CD4-positive, CD25-positive, alpha-beta regulatory T cell (primary cell): ENCODE data around the gene SDCCAG8. TPM values are rescaled to one million over a fixed set of nuclear protein-coding genes. Genes with fewer than 3 reads are reported as not detected.

ENCODE experiments used
- ATAC-seq, 2 donors: fragments of 150-1000 bp; cut with Tn5 transposase; one replicate each; pipeline ENCODE4 v1.10.0; 2021; ENCODE audit warnings: low read depth in 2 of 2, moderate number of reproducible peaks in 2 of 2, moderate library complexity in 1 of 2
- DNase-seq, 3 donors: peaks; one replicate each; pipeline versions ENCODE4 v3.0.0 to v3.0.0-alpha.2; 2012 to 2022; ENCODE audit warnings: mixed read lengths in 1 of 3
- H3K27ac ChIP-seq: one replicate; pipeline ENCODE4 v1.7.0; 2013; ENCODE audit warnings: mild to moderate bottlenecking, low read length; ENCODE audit not compliant: insufficient read depth, poor library complexity, severe bottlenecking
- H3K27me3 ChIP-seq: one replicate; pipeline ENCODE4 v1.7.0; 2013; ENCODE audit warnings: low read length; ENCODE audit not compliant: control insufficient read depth, insufficient read depth
- H3K36me3 ChIP-seq: one replicate; pipeline ENCODE4 v1.7.0; 2013; ENCODE audit warnings: mild to moderate bottlenecking, low read length, moderate library complexity; ENCODE audit not compliant: control insufficient read depth, insufficient read depth
- H3K4me1 ChIP-seq: 2 replicates; pipeline ENCODE4 v1.7.0; 2013; ENCODE audit warnings: mild to moderate bottlenecking, low read length; ENCODE audit not compliant: insufficient read depth, control insufficient read depth, poor library complexity, severe bottlenecking
- H3K4me3 ChIP-seq: one replicate; pipeline ENCODE4 v1.7.0; 2013; ENCODE audit warnings: low read depth, mild to moderate bottlenecking, low read length, moderate library complexity
- H3K9me3 ChIP-seq, 2 experiments: 1 replicate in 1 of 2; 2 replicates in 1 of 2; pipeline ENCODE4 v1.7.0; 2013; ENCODE audit warnings: low read length in 2 of 2, mild to moderate bottlenecking in 1 of 2, moderate library complexity in 1 of 2; ENCODE audit not compliant: control insufficient read depth in 2 of 2
- H3K27ac Mint-ChIP-seq, 3 donors: one replicate each; pipeline ENCODE4 v1.8.0; 2020 to 2022; ENCODE audit warnings: mild to moderate bottlenecking in 3 of 3, mixed read lengths in 3 of 3, moderate library complexity in 2 of 3
- H3K27me3 Mint-ChIP-seq: one replicate; pipeline ENCODE4 v1.8.0; 2022; ENCODE audit warnings: mild to moderate bottlenecking, mixed read lengths
- H3K36me3 Mint-ChIP-seq: one replicate; pipeline ENCODE4 v1.8.0; 2020; ENCODE audit warnings: mixed read lengths
- H3K4me1 Mint-ChIP-seq, 4 donors: one replicate each; pipeline ENCODE4 v1.8.0; 2020 to 2022; ENCODE audit warnings: mixed read lengths in 4 of 4, mild to moderate bottlenecking in 1 of 4
- H3K4me3 Mint-ChIP-seq, 4 donors: one replicate each; pipeline ENCODE4 v1.8.0; 2020 to 2022; ENCODE audit warnings: mild to moderate bottlenecking in 4 of 4, mixed read lengths in 4 of 4, moderate library complexity in 3 of 4
- H3K9me3 Mint-ChIP-seq, 7 donors: one replicate each; pipeline ENCODE4 v1.8.0; 2020 to 2022; ENCODE audit warnings: mixed read lengths in 7 of 7, mild to moderate bottlenecking in 3 of 7, moderate library complexity in 2 of 7
- polyA plus RNA-seq, 4 donors: library from polyadenylated mRNA; unstranded; fragments of 300-500 nt; fragmentation: Illumina TruSeq; gene quantifications; one replicate each; pipeline ENCODE4 v1.2.3, GENCODE V29; 2021
- total RNA-seq: library from RNA; stranded (reverse); gene quantifications from one replicate; pipeline ENCODE4 v1.2.3, GENCODE V29; 2022

Gene SDCCAG8
- total and polyA plus RNA-seq, 5 donors from 2014 or later: 19.4 to 28.5 (median 22.7) TPM

DNA sequence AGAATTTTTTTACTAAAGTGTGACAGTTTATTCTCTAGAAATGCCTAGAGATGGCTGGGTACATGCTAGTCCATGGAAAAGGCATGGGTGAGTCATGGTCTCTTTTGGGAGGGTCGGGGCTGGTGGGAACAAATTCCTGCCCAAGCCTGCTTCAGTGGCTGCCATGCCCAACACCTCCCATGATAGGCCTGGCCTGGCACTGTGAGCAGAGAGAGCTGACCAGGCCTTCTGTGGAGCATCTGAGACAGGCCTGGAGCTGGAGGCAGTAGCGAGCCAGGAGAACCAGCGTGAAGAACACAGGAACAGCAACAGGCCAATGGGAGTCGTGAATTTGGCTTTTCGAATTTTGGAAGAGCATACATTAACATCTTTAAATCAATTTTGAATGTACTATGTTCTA lies 209.2 kb downstream of the SDCCAG8 start:
- H3K4me3 Mint-ChIP-seq: no peak overlapping the region
- DNase-seq (no peak), ATAC-seq (no peak)
- peak overlapping the region in 1 of 3 donors; percentile 75 for H3K27ac Mint-ChIP-seq
- H3K27me3 Mint-ChIP-seq: no peaks in the 10 kb centered on the region
- Histone ChIP-seq H3K9me3 (no peaks in the 10 kb centered on the region), H3K27me3 (no peaks in the 10 kb centered on the region), H3K27ac (no peak overlapping the region), H3K36me3 (peaks cover 3% of the 10 kb centered on the region), H3K4me3 (no peak overlapping the region), H3K4me1 (no peaks in the 10 kb centered on the region)
- H3K9me3 Mint-ChIP-seq: no peaks in the 10 kb centered on the region
- H3K4me1 Mint-ChIP-seq: peaks cover 0 to 2% (median 0%) of the 10 kb centered on the region in 4 donors
- peaks cover 30% of the 10 kb centered on the region for H3K36me3 Mint-ChIP-seq

DNA sequence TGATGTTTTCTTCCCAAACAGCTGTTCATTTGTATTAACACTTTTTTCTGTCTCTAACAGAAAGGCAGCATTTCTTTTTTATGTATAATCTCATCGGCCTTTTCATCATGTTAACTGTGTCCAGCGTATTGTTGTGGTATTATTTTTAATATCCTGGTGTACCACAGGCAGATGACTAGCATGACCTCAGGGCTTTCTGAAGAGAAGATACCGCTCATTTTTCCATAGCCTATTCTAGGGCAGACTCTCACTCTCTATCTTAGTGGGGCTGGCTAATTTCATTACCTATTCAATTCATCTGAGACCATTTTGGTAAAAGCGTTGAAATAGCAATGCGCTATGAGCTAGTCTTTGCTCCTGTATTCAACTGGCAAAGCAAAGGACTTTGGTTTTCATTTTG lies 209.9 kb downstream of the SDCCAG8 start:
- H3K27ac Mint-ChIP-seq: no peak overlapping the region
- no peak overlapping the region for H3K4me3 Mint-ChIP-seq
- no peak overlapping the region for H3K4me3 ChIP-seq
- no peaks in the 10 kb centered on the region for H3K27me3 ChIP-seq
- no peaks in the 10 kb centered on the region for H3K27me3 Mint-ChIP-seq
- H3K9me3 ChIP-seq: no peaks in the 10 kb centered on the region
- H3K36me3 Mint-ChIP-seq: peaks cover 28% of the 10 kb centered on the region
- no peaks in the 10 kb centered on the region for H3K4me1 ChIP-seq
- DNase-seq: no peak
- H3K36me3 ChIP-seq: peaks cover 3% of the 10 kb centered on the region
- ATAC-seq: no peak
- no peaks in the 10 kb centered on the region for H3K9me3 Mint-ChIP-seq
- H3K4me1 Mint-ChIP-seq: peaks cover 0 to 2% (median 0%) of the 10 kb centered on the region in 4 donors
- no peak overlapping the region for H3K27ac ChIP-seq

DNA sequence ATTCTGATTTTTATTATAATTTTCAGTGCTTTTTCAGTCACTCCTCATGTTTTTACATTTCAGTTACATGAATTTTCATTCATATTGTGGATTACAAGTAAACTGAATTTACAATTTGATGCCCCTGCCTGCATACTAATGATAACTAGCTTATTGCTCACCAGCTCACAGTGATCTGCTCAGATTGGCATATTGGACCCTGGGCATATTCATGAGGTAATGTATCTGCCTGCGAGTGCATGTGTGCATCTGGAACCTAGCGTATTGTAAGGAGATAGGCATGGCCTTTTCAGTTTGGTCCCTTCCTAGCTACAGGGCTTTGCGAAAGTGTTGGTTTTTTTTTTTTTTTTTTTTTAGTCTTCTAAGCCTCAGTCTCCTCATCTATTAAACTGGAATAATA lies 213.7 kb downstream of the SDCCAG8 start:
- Histone ChIP-seq H3K4me3 (no peak overlapping the region), H3K9me3 (no peaks in the 10 kb centered on the region), H3K27ac (no peak overlapping the region), H3K36me3 (no peaks in the 10 kb centered on the region), H3K27me3 (no peaks in the 10 kb centered on the region), H3K4me1 (no peaks in the 10 kb centered on the region)
- DNase-seq (no peak), ATAC-seq (no peak)
- no peaks in the 10 kb centered on the region for H3K27me3 Mint-ChIP-seq
- no peak overlapping the region for H3K4me3 Mint-ChIP-seq
- H3K9me3 Mint-ChIP-seq: no peaks in the 10 kb centered on the region
- peaks cover 24% of the 10 kb centered on the region for H3K36me3 Mint-ChIP-seq
- H3K4me1 Mint-ChIP-seq: peaks cover 0 to 12% (median 5%) of the 10 kb centered on the region in 4 donors
- no peak overlapping the region for H3K27ac Mint-ChIP-seq

- H3K27me3 Mint-ChIP-seq: no peaks in the 10 kb centered on the region
- no peaks in the 10 kb centered on the region for H3K36me3 ChIP-seq
- peaks cover 0 to 12% (median 5%) of the 10 kb centered on the region in 4 donors for H3K4me1 Mint-ChIP-seq
- H3K9me3 ChIP-seq: no peaks in the 10 kb centered on the region
- no peak overlapping the region for H3K27ac Mint-ChIP-seq
- H3K27ac ChIP-seq: no peak overlapping the region
- H3K4me3 Mint-ChIP-seq: no peak overlapping the region
- H3K9me3 Mint-ChIP-seq: no peaks in the 10 kb centered on the region
- no peak overlapping the region for H3K4me3 ChIP-seq
- H3K4me1 ChIP-seq: no peaks in the 10 kb centered on the region
- H3K27me3 ChIP-seq: no peaks in the 10 kb centered on the region
- ATAC-seq (no peak), DNase-seq (no peak)
- H3K36me3 Mint-ChIP-seq: peaks cover 25% of the 10 kb centered on the region
These were observed 214.7 kb downstream of the SDCCAG8 start for GRCh38 chr1:243470502-243470901.

GRCh38 chr1:243471026-243471685 lies 215.3 kb downstream of the SDCCAG8 start:
- peaks cover 0 to 2% (median 0%) of the 10 kb centered on the region in 7 donors for H3K9me3 Mint-ChIP-seq
- Histone ChIP-seq H3K36me3 (no peaks in the 10 kb centered on the region), H3K27ac (no peak overlapping the region), H3K9me3 (no peaks in the 10 kb centered on the region), H3K4me1 (no peaks in the 10 kb centered on the region), H3K4me3 (no peak overlapping the region), H3K27me3 (no peaks in the 10 kb centered on the region)
- no peak overlapping the region for H3K4me3 Mint-ChIP-seq
- peaks cover 28% of the 10 kb centered on the region for H3K36me3 Mint-ChIP-seq
- H3K27ac Mint-ChIP-seq: no peak overlapping the region
- H3K27me3 Mint-ChIP-seq: no peaks in the 10 kb centered on the region
- DNase-seq: no peak
- no peak for ATAC-seq
- H3K4me1 Mint-ChIP-seq: peaks cover 0 to 12% (median 5%) of the 10 kb centered on the region in 4 donors

DNA sequence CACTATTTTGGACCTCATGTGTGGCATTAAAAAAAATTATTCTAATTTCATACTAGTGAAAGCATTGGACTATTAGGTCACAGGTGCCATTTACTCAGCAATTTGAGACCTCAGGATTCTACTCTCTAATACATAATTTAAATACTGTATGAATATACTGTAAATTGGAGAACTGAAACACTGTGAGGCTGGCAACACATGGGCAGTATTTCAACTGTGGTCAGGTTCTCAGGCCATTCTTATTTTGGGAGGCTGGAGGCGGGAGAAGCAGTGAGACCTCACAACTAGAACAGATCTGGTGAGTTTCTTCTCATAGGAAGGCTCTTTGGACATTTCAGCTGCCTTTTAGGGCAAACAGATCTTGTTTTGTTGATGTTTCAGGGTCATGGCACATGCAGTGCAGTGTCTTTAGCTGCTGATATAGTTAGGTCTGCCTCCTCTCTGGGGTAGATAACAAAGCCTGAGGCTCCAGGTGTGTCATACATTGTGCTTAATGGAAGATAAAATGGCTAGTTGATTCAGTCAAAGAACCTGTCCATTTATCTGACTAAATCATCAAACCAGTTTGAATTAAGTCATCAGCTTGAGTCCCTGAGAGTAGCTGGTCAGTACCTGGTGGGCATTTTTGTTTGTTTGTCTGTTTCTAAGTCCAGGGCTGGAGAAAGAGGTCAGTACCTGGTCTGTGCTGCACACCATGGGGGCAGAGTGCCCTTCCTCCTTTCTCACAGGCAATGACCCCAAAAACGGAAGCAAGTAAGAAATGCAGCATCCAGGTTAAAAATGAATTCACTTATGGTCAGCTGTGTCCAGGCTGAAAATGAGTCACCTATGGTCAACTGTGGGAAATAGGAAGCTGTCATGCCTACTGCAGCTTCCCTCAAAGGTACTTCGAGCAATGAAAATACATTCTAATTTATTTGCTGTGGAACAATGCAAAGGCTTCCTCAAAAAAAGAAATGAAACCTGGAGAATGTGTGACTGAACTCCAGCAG lies 216.2 kb downstream of the SDCCAG8 start:
- H3K27me3 ChIP-seq: no peaks in the 10 kb centered on the region
- no peak overlapping the region for H3K27ac ChIP-seq
- no peak for DNase-seq
- Mint-ChIP-seq H3K9me3 (peaks cover 0 to 2% (median 0%) of the 10 kb centered on the region in 7 donors), H3K27me3 (no peaks in the 10 kb centered on the region), H3K4me3 (no peak overlapping the region), H3K27ac (no peak overlapping the region), H3K36me3 (peaks cover 33% of the 10 kb centered on the region), H3K4me1 (peaks cover 0 to 12% (median 5%) of the 10 kb centered on the region in 4 donors)
- no peaks in the 10 kb centered on the region for H3K9me3 ChIP-seq
- H3K4me3 ChIP-seq: no peak overlapping the region
- no peaks in the 10 kb centered on the region for H3K36me3 ChIP-seq
- no peaks in the 10 kb centered on the region for H3K4me1 ChIP-seq
- ATAC-seq: no peak

- no peaks in the 10 kb centered on the region for H3K4me1 ChIP-seq
- H3K36me3 ChIP-seq: no peaks in the 10 kb centered on the region
- Mint-ChIP-seq H3K9me3 (peaks cover 0 to 2% (median 0%) of the 10 kb centered on the region in 7 donors), H3K4me1 (peaks cover 0 to 12% (median 5%) of the 10 kb centered on the region in 4 donors), H3K36me3 (peaks cover 38% of the 10 kb centered on the region), H3K4me3 (peak overlapping the region in 3 of 4 donors; percentile 62 to 88 (median 73)), H3K27me3 (no peaks in the 10 kb centered on the region), H3K27ac (peak overlapping the region in 2 of 3 donors; percentile 62 to 91)
- DNase-seq (no peak), ATAC-seq (no peak)
- H3K27ac ChIP-seq: no peak overlapping the region
- no peaks in the 10 kb centered on the region for H3K9me3 ChIP-seq
- no peaks in the 10 kb centered on the region for H3K27me3 ChIP-seq
- peak overlapping the region; percentile 56 for H3K4me3 ChIP-seq
These were observed 217.6 kb downstream of the SDCCAG8 start for GRCh38 chr1:243473227-243474135.
